ENCODE results near the gene PDLIM5. TPM values are rescaled to one million over a fixed set of nuclear protein-coding genes. Genes with fewer than 3 reads are reported as not detected.

Gene PDLIM5
- total RNA-seq, 1 donor from 2014 or later = 82.9 TPM

DNA sequence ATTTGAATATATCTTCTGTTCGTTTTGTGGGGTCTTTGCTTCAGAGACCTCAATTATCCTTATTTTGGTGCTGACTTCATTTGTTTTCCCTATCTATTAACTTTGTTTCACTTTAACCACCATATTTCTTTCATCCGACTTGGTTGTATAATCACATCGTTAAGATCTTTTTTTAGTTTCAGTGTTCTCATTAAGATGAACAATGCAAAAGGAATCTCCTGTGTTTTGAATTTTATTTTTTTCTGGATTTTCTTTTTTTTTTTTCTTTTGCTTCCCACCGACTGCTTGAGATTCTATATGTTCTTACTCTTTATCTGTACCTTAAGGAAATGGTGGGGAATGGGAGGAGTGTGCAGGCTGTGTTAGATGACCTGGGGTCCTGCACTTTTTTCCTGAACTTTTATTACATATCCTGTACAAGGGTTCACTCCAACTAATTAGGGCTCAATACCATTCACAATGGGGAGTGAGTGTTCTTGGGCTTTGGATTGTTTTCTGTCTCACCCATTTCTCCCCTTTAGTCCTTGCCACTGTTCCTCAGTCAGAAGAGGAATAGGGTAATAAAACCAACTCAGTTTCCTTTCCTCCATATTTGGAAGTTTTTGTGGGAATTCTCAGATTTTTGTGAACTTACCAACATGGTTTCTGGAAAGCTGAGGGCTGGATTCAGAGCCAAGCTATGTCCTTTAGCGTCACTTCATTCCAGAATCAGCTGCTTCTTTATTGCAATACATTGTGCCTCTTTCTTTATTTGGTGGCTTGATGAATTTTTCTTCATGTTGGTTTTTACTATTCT is 262.8 kb downstream of the PDLIM5 start:
- Histone ChIP-seq H3K27me3 (ENCODE audit: control insufficient read depth, insufficient read depth, low read length) (no peaks in the 10 kb centered on the region), H3K36me3 (ENCODE audit: control insufficient read depth, insufficient read depth, low read length) (no peaks in the 10 kb centered on the region), H3K4me3 (ENCODE audit: low read depth, low read length) (no peak overlapping the region)
- no peak for DNase-seq (ENCODE audit: low read depth)
- FAIRE-seq = no peak
- TF ChIP-seq, protein P1, sequence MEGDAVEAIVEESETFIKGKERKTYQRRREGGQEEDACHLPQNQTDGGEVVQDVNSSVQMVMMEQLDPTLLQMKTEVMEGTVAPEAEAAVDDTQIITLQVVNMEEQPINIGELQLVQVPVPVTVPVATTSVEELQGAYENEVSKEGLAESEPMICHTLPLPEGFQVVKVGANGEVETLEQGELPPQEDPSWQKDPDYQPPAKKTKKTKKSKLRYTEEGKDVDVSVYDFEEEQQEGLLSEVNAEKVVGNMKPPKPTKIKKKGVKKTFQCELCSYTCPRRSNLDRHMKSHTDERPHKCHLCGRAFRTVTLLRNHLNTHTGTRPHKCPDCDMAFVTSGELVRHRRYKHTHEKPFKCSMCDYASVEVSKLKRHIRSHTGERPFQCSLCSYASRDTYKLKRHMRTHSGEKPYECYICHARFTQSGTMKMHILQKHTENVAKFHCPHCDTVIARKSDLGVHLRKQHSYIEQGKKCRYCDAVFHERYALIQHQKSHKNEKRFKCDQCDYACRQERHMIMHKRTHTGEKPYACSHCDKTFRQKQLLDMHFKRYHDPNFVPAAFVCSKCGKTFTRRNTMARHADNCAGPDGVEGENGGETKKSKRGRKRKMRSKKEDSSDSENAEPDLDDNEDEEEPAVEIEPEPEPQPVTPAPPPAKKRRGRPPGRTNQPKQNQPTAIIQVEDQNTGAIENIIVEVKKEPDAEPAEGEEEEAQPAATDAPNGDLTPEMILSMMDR (IDR thresholded peaks at IDR 0.05; ENCODE audit: insufficient read depth, low read length, severe bottlenecking) = no peak

DNA sequence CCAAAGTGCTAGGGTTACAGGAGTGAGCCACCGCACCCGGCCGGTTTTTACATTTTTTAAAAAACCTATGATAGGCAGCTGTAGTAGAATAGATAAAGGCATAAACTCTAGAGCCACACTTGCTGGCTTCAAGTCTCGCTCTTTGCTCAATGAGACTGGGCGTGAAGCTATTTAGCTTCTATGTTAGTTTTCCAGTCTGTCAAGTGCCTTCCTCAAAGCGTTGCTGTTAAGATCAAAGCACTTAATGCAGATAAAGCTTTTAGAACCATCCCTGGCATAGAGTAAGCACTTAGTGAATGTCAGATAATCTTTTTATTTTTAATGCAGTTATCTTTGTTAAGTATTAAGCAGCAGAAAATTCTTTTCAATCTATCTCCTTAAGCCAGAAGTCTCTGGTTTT is 264.0 kb downstream of the PDLIM5 start:
- no peak for DNase-seq (ENCODE audit: low read depth)
- no peaks in the 10 kb centered on the region for H3K36me3 ChIP-seq (ENCODE audit: control insufficient read depth, insufficient read depth, low read length)
- TF ChIP-seq, protein P1 (IDR thresholded peaks at IDR 0.05; ENCODE audit: insufficient read depth, low read length, severe bottlenecking) = no peak
- H3K4me3 ChIP-seq (ENCODE audit: low read depth, low read length) = no peak overlapping the region
- no peaks in the 10 kb centered on the region for H3K27me3 ChIP-seq (ENCODE audit: control insufficient read depth, insufficient read depth, low read length)
- FAIRE-seq = no peak

Other genes with a start within 250 kb of the PDLIM5 start
- gene SMARCAD1, start 244.1 kb upstream of the PDLIM5 start, total RNA-seq = 15.7 and 18.4 TPM in 2 replicates
- gene HPGDS, start 109.1 kb upstream of the PDLIM5 start, total RNA-seq = not detected in 2 replicates